ENCODE results near the gene TMEM95. TPM values are rescaled to one million over a fixed set of nuclear protein-coding genes. Genes with fewer than 3 reads are reported as not detected.

TMEM95 gene
- total and polyA plus RNA-seq, 2 donors (not counting 1 experiment from before 2014, with no cell fraction given) = 0.25 TPM; not detected in 1

DNA sequence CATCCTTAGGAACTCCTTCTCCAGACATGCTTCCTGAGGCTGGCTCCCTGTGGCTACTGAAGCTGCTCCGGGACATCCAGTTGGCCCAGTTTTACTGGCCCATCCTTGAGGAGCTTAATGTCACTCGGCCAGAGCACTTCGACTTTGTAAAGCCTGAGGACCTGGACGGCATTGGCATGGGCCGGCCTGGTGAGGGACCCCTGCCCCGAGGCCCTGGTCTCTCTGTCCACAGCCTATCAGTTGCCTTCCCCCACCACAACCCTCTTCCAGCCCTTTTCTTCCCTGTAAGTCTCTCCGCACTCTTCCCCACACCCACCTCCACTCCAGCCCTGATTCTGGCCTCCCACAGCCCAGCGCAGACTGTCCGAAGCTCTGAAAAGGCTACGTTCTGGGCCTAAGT is 27.9 kb downstream of the TMEM95 start:
- no peak overlapping the region for H3K4me3 ChIP-seq (ENCODE audit: control extremely low read depth in 1 of 5, extremely low read depth in 1 of 5, insufficient read depth in 1 of 5, low read depth in 2 of 5, low read length in 4 of 5)
- peaks cover 2 to 19% (median 2%) of the 10 kb centered on the region in 3 donors for H3K9me3 ChIP-seq (ENCODE audit: control extremely low read depth in 1 of 3, control insufficient read depth in 2 of 3, insufficient read depth in 1 of 3, low read length in 2 of 3)
- H3K27ac Mint-ChIP-seq = no peak overlapping the region
- H3K79me2 ChIP-seq (ENCODE audit: control insufficient read depth, insufficient read depth, low read length) = no peaks in the 10 kb centered on the region
- 97% methylated on average over 10 of the region's 10 CpGs for WGBS (ENCODE audit: insufficient coverage)
- POLR2A ChIA-PET = no interaction called here
- H3K27me3 ChIP-seq (replicated peaks in 1 of 4; ENCODE audit: control extremely low read depth in 1 of 4, control insufficient read depth in 3 of 4, insufficient read depth in 4 of 4, low read length in 3 of 4) = peaks cover 0 to 43% (median 14%) of the 10 kb centered on the region in 4 experiments
- H3K4me1 Mint-ChIP-seq = peaks cover 14% of the 10 kb centered on the region
- H3K9me3 Mint-ChIP-seq (ENCODE audit: insufficient read depth) = no peaks in the 10 kb centered on the region
- TF ChIP-seq, protein P1, sequence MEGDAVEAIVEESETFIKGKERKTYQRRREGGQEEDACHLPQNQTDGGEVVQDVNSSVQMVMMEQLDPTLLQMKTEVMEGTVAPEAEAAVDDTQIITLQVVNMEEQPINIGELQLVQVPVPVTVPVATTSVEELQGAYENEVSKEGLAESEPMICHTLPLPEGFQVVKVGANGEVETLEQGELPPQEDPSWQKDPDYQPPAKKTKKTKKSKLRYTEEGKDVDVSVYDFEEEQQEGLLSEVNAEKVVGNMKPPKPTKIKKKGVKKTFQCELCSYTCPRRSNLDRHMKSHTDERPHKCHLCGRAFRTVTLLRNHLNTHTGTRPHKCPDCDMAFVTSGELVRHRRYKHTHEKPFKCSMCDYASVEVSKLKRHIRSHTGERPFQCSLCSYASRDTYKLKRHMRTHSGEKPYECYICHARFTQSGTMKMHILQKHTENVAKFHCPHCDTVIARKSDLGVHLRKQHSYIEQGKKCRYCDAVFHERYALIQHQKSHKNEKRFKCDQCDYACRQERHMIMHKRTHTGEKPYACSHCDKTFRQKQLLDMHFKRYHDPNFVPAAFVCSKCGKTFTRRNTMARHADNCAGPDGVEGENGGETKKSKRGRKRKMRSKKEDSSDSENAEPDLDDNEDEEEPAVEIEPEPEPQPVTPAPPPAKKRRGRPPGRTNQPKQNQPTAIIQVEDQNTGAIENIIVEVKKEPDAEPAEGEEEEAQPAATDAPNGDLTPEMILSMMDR (IDR thresholded peaks at IDR 0.05) = no peak
- TF ChIP-seq EZH2 (IDR thresholded peaks at IDR 0.05; ENCODE audit: borderline replicate concordance, insufficient read depth, low read depth, low read length, poor library complexity, severe bottlenecking) = no peak
- CTCF ChIA-PET = interaction anchor here (0.6 to 1.7 kb wide), 2 partner anchors 54 to 70 kb away, joined by 4 read pairs; no protein-coding TSS in a partner anchor
- H2AFZ ChIP-seq (ENCODE audit: insufficient read depth, low read depth, low read length, poor library complexity, severe bottlenecking) = no peak overlapping the region
- peaks cover 19% of the 10 kb centered on the region in 2 donors for H3K4me1 ChIP-seq (ENCODE audit: control insufficient read depth in 2 of 2, insufficient read depth in 2 of 2, low read length in 2 of 2)
- no peaks in the 10 kb centered on the region for H4K20me1 ChIP-seq (ENCODE audit: control insufficient read depth, insufficient read depth, low read length, poor library complexity, severe bottlenecking)
- H3K9ac ChIP-seq (ENCODE audit: low read length) = no peak overlapping the region
- ATAC-seq (ENCODE audit: low read depth) = no peak
- H3K4me3 Mint-ChIP-seq = peak overlapping the region; percentile 26
- H3K27ac ChIP-seq (ENCODE audit: low read length in 2 of 2) = no peak overlapping the region
- peaks cover 32% of the 10 kb centered on the region for H3K27me3 Mint-ChIP-seq
- no peaks in the 10 kb centered on the region for H3K36me3 ChIP-seq (replicated peaks in 1 of 2; ENCODE audit: control extremely low read depth in 1 of 2, control insufficient read depth in 1 of 2, extremely low read depth in 1 of 2, insufficient read depth in 2 of 2, low read length in 1 of 2)
- DNase-seq = peak; percentile 10
- no peak overlapping the region for H3K4me2 ChIP-seq (replicated peaks; ENCODE audit: low read depth, low read length, poor library complexity, severe bottlenecking)
- intact Hi-C loops (cut with micrococcal nuclease) = no loop called here

DNA sequence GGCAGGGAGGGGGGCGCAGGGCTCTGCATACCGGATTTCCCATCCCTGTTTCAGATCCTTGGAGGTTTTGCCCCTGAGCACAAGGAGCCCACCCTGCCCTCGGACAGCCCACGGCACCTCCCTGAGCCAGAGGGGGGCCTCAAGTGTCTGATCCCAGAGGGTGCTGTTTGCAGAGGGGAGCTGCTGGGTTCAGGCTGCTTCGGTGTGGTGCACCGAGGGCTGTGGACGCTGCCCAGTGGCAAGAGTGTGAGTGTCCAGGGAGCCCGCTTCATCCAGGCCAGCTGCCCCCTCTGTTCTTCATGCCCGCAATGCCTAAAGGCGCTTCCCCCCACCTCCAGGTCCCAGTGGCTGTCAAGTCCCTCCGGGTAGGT is 28.4 kb downstream of the TMEM95 start:
- Histone ChIP-seq H3K4me3 (ENCODE audit: control extremely low read depth in 1 of 5, extremely low read depth in 1 of 5, insufficient read depth in 1 of 5, low read depth in 2 of 5, low read length in 4 of 5) (peak overlapping the region in 4 of 5 experiments; percentile 70 to 78 (median 76)), H3K4me2 (replicated peaks; ENCODE audit: low read depth, low read length, poor library complexity, severe bottlenecking) (peak overlapping the region; percentile 88), H3K9ac (ENCODE audit: low read length) (peak overlapping the region; percentile 79), H3K27ac (ENCODE audit: low read length in 2 of 2) (no peak overlapping the region), H2AFZ (ENCODE audit: insufficient read depth, low read depth, low read length, poor library complexity, severe bottlenecking) (peak overlapping the region; percentile 94), H3K9me3 (ENCODE audit: control extremely low read depth in 1 of 3, control insufficient read depth in 2 of 3, insufficient read depth in 1 of 3, low read length in 2 of 3) (peaks cover 2 to 19% (median 2%) of the 10 kb centered on the region in 3 donors), H3K79me2 (ENCODE audit: control insufficient read depth, insufficient read depth, low read length) (no peaks in the 10 kb centered on the region), H4K20me1 (ENCODE audit: control insufficient read depth, insufficient read depth, low read length, poor library complexity, severe bottlenecking) (no peaks in the 10 kb centered on the region), H3K4me1 (ENCODE audit: control insufficient read depth in 2 of 2, insufficient read depth in 2 of 2, low read length in 2 of 2) (peaks cover 19% of the 10 kb centered on the region in 2 donors), H3K36me3 (replicated peaks in 1 of 2; ENCODE audit: control extremely low read depth in 1 of 2, control insufficient read depth in 1 of 2, extremely low read depth in 1 of 2, insufficient read depth in 2 of 2, low read length in 1 of 2) (no peaks in the 10 kb centered on the region), H3K27me3 (replicated peaks in 1 of 4; ENCODE audit: control extremely low read depth in 1 of 4, control insufficient read depth in 3 of 4, insufficient read depth in 4 of 4, low read length in 3 of 4) (peaks cover 0 to 43% (median 14%) of the 10 kb centered on the region in 4 experiments)
- 93% methylated on average over 11 of the region's 11 CpGs for WGBS (ENCODE audit: insufficient coverage)
- TF ChIP-seq, protein P1 (IDR thresholded peaks at IDR 0.05) = no peak
- no peak for TF ChIP-seq EZH2 (IDR thresholded peaks at IDR 0.05; ENCODE audit: borderline replicate concordance, insufficient read depth, low read depth, low read length, poor library complexity, severe bottlenecking)
- POLR2A ChIA-PET = interaction anchor here (0.5 to 0.8 kb wide), 2 partner anchors 303 to 864 kb away, joined by 3 to 4 read pairs; partner anchors contain the start of gene CTC1
- H3K9me3 Mint-ChIP-seq (ENCODE audit: insufficient read depth) = no peaks in the 10 kb centered on the region
- intact Hi-C loops (cut with micrococcal nuclease) = no loop called here
- peak overlapping the region; percentile 89 for H3K4me3 Mint-ChIP-seq
- peaks cover 14% of the 10 kb centered on the region for H3K4me1 Mint-ChIP-seq
- H3K27me3 Mint-ChIP-seq = peaks cover 32% of the 10 kb centered on the region
- H3K27ac Mint-ChIP-seq = no peak overlapping the region
- no peak for ATAC-seq (ENCODE audit: low read depth)
- CTCF ChIA-PET = interaction anchor here (1.4 to 1.7 kb wide), 2 partner anchors 19 to 53 kb away, joined by 4 read pairs; no protein-coding TSS in a partner anchor
- no peak for DNase-seq

Data from B cell (primary cell).